Measurements from ENCODE around the gene TIMM22. TPM values are rescaled to one million over a fixed set of nuclear protein-coding genes. Genes with fewer than 3 reads are reported as not detected.
A peak's percentile ranks its signal among the peaks of the same experiment; 100 is the strongest.

The TIMM22 gene
- total RNA-seq, 1 donor from 2014 or later = 9.1 TPM

- no peak overlapping the region for H3K4me3 ChIP-seq
- no peak for ATAC-seq
- H3K36me3 ChIP-seq = peaks cover 90% of the 10 kb centered on the region
- no peak for DNase-seq
- no peaks in the 10 kb centered on the region for H3K9me3 ChIP-seq
- H3K27me3 ChIP-seq (ENCODE audit: low read depth) = no peaks in the 10 kb centered on the region
- H3K4me1 ChIP-seq = peaks cover 48% of the 10 kb centered on the region
- intact Hi-C loops (cut with DNase I) = no loop called here
- H3K27ac ChIP-seq = peak overlapping the region; percentile 56
- TF ChIP-seq CTCF (IDR thresholded peaks at IDR 0.05) = no peak
Observed at GRCh38 chr17:1009229-1010085, 12.5 kb downstream of the TIMM22 start.

- Histone ChIP-seq H3K4me1 (peaks cover 42% of the 10 kb centered on the region), H3K27me3 (ENCODE audit: low read depth) (no peaks in the 10 kb centered on the region), H3K4me3 (no peak overlapping the region), H3K27ac (peak overlapping the region; percentile 56), H3K9me3 (no peaks in the 10 kb centered on the region), H3K36me3 (peaks cover 84% of the 10 kb centered on the region)
- DNase-seq (peak; percentile 32), ATAC-seq (no peak)
- no peak for TF ChIP-seq CTCF (IDR thresholded peaks at IDR 0.05)
- intact Hi-C loops (cut with DNase I) = no loop called here
Observed at GRCh38 chr17:1010086-1010450, 13.1 kb downstream of the TIMM22 start.

GRCh38 chr17:1010586-1010985 is 13.7 kb downstream of the TIMM22 start:
- no peak for TF ChIP-seq CTCF (IDR thresholded peaks at IDR 0.05)
- H3K4me3 ChIP-seq = no peak overlapping the region
- peaks cover 78% of the 10 kb centered on the region for H3K36me3 ChIP-seq
- H3K27ac ChIP-seq = peak overlapping the region; percentile 56
- H3K9me3 ChIP-seq = no peaks in the 10 kb centered on the region
- DNase-seq (no peak), ATAC-seq (no peak)
- no peaks in the 10 kb centered on the region for H3K27me3 ChIP-seq (ENCODE audit: low read depth)
- intact Hi-C loops (cut with DNase I) = no loop called here
- H3K4me1 ChIP-seq = peaks cover 37% of the 10 kb centered on the region

- DNase-seq (peak; percentile 32), ATAC-seq (no peak)
- Histone ChIP-seq H3K4me1 (peaks cover 31% of the 10 kb centered on the region), H3K4me3 (no peak overlapping the region), H3K27ac (peak overlapping the region; percentile 56), H3K36me3 (peaks cover 73% of the 10 kb centered on the region), H3K27me3 (ENCODE audit: low read depth) (no peaks in the 10 kb centered on the region), H3K9me3 (no peaks in the 10 kb centered on the region)
- intact Hi-C loops (cut with DNase I) = no loop called here
- no peak for TF ChIP-seq CTCF (IDR thresholded peaks at IDR 0.05)
Observed at GRCh38 chr17:1011138-1011537, 14.2 kb downstream of the TIMM22 start.

- no peak for ATAC-seq
- H3K9me3 ChIP-seq = no peaks in the 10 kb centered on the region
- no peak overlapping the region for H3K27ac ChIP-seq
- peaks cover 26% of the 10 kb centered on the region for H3K4me1 ChIP-seq
- peaks cover 70% of the 10 kb centered on the region for H3K36me3 ChIP-seq
- no peaks in the 10 kb centered on the region for H3K27me3 ChIP-seq (ENCODE audit: low read depth)
- peak; percentile 43 for DNase-seq
- intact Hi-C loops (cut with DNase I) = no loop called here
- H3K4me3 ChIP-seq = no peak overlapping the region
- no peak for TF ChIP-seq CTCF (IDR thresholded peaks at IDR 0.05)
Observed at GRCh38 chr17:1011760-1012735, 15.1 kb downstream of the TIMM22 start.

Data from lower lobe of right lung (tissue), 2 donors.